NCI-H82 treated with DMSO at 0.1 percent for 48 hours (cell line): ENCODE data around the gene BACE1.
A peak's percentile ranks its signal among the peaks of the same experiment; 100 is the strongest.
"Not testable (repeated sequence)": the region's sequence is repeated elsewhere in the genome, so short reads cannot be mapped to it uniquely, and the experiment has no call there.

Source experiments
- DNase-seq: peaks from one replicate; lab custom pipeline; 2025; ENCODE audit not compliant: unreplicated experiment; lab: John Stamatoyannopoulos, UW

The BACE1 gene

DNA sequence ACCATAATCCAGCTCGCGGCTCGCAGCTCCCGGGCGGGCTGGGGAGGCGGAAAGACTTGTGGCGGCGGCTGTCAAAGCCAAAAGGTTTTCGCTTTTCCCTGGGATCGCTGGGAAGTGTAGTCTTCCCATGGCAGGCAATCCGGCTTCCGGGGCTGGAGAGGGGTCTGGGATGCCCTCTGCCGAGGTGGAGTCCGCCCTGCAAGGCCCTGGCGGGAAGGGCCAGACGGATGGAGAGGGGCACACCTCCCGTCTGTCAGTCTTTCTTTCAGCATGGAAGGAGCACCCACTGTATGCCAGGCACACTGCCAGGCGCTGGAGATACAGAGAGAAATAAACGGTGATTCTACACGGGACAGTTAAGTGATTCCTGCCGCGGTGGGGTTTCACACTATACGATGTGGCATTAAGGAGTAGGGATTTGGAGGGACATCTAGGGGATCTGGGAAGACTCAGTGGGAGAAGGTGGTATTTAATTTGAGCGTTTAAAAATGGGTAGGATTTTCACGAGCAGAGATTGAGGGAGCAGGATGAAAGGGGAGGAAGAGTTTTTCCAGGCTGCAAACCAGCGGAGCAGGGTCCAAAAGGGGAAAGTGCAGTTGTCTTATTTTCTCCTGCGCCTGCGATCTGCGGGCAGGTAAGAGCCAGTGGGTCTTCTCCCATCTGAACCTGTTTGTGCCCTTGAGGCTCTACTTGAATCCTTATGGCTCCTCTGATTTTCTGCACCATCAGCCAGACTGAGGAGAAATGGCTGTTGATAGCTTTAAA, at the start of gene BACE1:
Gene BACE1 (minus strand): TSS at position 60 of the 765 bp plus-strand sequence. CDS start 461 bp downstream, outside the sequence.
- DNase-seq: peak; percentile 49

DNA sequence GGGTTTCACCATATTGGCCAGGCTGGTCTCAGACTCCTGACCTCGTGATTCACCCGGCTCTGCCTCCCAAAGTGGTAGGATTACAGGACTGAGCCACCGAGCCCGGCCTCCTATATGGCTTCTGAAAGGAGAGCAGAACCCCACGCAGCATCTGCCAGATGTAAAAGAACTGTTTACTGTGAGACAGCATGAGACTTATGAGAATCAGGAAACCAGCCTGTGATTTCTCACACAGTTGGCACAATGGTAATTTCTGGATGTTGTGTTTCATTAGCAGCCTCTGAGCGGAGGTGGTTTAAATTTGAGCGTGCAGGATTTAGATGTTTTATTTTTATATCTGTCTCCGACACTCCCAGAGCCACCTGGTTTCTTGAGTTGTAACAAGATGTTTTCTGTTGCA, 45.4 kb upstream of the BACE1 start:
- no peak for DNase-seq

- no peak for DNase-seq
Observed at GRCh38 chr11:117356126-117356890, 40.3 kb upstream of the BACE1 start.

GRCh38 chr11:117354550-117354949, 38.5 kb upstream of the BACE1 start:
- no peak for DNase-seq

DNA sequence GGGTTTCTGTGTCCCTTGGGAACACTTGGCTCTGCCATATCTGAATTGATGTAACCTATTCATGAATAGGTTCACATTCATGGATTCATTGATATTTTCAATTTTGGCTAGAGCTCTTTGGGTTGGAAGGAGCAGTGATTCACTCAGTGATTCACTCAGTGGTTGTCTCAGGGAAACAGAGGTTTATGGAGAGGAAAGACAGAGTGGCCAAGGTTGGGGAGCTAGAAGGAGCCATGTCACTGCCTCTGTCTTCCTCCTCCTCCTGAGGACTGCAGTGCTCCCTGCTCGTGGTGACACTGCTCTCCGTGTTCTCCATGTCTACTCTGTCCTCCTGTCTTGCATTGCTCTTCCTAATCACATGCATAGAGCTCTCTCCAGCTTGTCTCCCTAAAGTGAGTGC, 29.0 kb upstream of the BACE1 start:
- no peak for DNase-seq

- DNase-seq: peak; percentile 98
Observed at GRCh38 chr11:117337076-117337475, 21.0 kb upstream of the BACE1 start.

GRCh38 chr11:117335399-117335798, 19.3 kb upstream of the BACE1 start:
- DNase-seq: no peak

GRCh38 chr11:117334896-117335295, 18.8 kb upstream of the BACE1 start:
- peak; percentile 76 for DNase-seq

- no peak for DNase-seq
Observed at GRCh38 chr11:117333917-117334316, 17.9 kb upstream of the BACE1 start.

GRCh38 chr11:117332843-117333242, 16.8 kb upstream of the BACE1 start:
- DNase-seq: no peak

GRCh38 chr11:117328375-117329010, 12.4 kb upstream of the BACE1 start:
- DNase-seq: no peak

GRCh38 chr11:117327567-117328374, 11.7 kb upstream of the BACE1 start, which contains the start of gene CEP164:
TSS of gene CEP164 (plus strand) at chr11:117327854. CDS start at chr11:117338587, 10,733 bp downstream.
- DNase-seq: peak; percentile 81

DNA sequence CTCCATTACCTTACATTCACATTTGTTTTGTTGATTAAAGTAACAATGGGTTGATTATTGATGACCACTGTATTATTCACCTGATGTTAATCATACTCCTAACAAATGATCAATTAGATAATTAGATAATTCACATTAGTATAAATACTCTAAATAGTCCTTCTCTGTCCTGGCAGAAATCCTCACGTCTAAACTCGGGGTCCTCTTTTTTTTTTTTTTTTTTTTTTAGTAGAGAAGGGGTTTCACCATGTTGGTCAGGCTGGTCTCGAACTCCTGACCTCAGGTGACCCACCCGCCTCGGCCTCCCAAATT, 11.2 kb upstream of the BACE1 start:
- not testable (repeated sequence) for DNase-seq

DNA sequence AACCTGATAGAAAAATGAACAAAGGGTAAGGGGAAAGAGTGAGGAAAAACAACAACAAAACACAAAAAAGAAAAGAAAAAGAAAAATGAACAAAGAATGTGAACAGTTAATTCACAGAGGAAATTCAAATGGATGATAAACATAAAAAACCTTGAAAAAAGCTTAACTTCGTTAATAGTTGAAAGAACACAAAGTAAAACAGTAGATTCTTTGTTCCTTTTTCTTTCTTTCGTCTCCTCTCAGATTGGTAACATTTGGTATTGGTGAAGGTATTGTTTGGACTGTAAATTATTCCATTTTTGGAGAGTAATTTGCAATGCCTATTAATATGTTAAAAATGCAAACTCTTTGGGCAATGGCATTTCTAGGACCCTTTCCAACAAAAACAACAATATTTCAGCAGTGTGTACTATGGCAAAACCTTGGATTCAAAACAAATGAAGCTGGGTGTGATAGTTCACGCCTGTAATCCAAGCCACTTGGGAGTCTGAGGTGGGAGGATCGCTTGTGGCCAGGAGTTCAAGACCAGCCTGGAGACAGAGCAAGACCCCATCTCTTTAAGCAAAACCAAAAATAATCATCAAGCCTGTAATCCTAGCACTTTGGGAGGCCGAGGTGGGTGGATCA, 3.3 kb upstream of the BACE1 start:
- no peak for DNase-seq

DNA sequence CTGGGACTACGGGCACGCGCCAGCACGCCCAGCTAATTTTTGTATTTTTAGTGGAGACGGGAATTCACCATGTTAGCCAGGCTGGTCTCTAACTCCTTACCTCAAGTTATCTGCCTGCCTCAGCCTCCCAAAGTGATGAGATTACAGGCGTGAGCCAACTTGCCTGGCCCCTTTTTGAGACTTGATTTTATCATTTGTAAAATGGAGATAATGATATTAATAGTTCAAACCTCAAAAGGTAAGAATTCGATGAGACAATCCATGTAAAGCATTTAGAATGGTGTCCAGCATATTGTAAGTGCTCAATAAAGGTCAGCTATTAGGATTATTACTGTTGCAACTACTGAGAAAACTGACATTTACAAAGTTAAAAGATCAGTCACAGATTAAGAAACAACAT, 2.7 kb upstream of the BACE1 start:
- DNase-seq: no peak

DNA sequence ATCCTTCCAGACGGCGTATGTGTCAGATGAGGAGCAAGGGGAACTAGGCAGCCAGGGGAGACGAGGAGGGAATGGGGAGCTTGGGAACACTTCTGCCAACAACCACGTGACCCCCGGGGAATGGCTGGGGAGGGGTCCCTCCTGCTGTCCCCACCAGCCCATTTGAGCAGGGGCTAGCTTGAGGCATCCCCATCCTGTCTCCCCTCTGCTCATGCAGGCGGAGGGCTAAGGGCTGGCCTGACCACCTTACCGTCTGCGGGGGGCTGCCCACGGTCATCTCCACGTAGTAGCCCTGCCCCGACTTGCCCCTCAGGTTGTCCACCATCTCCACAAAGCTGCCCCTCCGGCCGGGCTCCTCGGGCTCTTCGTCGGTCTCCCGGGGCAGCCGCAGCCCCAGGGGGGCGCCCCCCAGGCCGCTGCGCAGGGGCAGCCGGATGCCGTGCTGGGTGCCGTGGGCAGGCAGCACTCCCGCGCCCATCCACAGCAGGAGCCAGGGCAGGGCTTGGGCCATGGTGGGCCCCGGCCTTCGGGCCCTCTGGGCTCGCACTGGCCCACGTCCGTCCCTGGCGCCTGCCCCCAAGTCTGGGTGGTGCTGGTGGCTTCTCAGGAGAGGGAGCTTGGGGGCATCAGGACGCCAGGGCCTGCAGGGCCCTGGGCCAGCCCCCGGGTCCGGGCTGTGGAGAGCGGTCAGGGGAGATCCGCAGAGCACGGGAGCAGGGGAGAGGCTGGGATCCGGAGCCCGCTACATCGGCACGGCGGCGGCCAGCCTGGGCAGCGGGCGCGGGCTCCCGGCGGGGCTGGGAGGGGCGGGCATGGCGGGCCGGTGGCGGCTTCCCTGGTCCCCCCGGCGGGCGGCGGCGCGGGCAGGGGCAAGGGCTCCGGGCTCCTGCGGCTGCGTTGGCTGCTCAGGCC, 515 bp downstream of the BACE1 start:
- no peak for DNase-seq

- no peak for DNase-seq
Observed at GRCh38 chr11:117314840-117315239, 1.2 kb downstream of the BACE1 start.

- no peak for DNase-seq
Observed at GRCh38 chr11:117313828-117314768, 2.0 kb downstream of the BACE1 start.
